GM12801 (cell line): Measurements from ENCODE around the gene TSPAN15.

ENCODE experiments used
- TF ChIP-seq, protein P1 (sequence below): IDR thresholded peaks from one replicate; pipeline ENCODE4 v1.5.1; 2011; ENCODE audit warnings: control low read depth; ENCODE audit not compliant: insufficient read length; ENCODE audit errors: extremely low read depth

The TSPAN15 gene

DNA sequence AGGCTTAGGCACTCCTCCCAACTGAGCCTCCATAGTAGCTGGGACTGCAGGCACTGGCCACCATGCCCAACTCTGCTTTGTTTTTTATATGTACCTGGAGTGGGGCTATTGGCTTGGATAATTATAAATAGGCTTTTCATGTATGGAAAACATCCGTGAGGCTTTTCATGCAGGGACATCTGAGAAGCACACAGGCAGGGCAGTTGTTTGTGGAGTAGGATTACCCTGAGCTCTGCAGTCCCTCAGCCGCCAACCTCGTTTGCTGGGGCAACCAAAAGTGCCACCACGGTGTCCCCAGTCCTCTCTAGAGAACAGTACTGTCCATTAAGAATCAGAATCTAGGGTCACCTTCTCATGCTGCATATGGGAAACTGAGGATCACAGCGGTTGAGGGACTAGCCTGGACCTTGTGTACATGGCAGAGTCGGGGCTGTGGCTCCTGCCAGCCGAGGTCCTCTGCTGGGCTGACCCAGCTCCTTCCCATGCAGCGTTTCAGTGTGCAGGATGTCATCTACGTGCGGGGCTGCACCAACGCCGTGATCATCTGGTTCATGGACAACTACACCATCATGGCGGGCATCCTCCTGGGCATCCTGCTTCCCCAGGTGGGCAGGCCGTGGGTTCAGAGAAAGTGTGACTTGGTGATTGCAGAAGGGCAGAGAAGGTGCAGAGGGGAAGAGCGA, 54.5 kb downstream of the TSPAN15 start:
- TF ChIP-seq, protein P1, sequence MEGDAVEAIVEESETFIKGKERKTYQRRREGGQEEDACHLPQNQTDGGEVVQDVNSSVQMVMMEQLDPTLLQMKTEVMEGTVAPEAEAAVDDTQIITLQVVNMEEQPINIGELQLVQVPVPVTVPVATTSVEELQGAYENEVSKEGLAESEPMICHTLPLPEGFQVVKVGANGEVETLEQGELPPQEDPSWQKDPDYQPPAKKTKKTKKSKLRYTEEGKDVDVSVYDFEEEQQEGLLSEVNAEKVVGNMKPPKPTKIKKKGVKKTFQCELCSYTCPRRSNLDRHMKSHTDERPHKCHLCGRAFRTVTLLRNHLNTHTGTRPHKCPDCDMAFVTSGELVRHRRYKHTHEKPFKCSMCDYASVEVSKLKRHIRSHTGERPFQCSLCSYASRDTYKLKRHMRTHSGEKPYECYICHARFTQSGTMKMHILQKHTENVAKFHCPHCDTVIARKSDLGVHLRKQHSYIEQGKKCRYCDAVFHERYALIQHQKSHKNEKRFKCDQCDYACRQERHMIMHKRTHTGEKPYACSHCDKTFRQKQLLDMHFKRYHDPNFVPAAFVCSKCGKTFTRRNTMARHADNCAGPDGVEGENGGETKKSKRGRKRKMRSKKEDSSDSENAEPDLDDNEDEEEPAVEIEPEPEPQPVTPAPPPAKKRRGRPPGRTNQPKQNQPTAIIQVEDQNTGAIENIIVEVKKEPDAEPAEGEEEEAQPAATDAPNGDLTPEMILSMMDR = no peak

- TF ChIP-seq, protein P1 = no peak
These were observed 55.2 kb downstream of the TSPAN15 start for GRCh38 chr10:69506487-69506833.

- TF ChIP-seq, protein P1 = no peak
These were observed 55.8 kb downstream of the TSPAN15 start for GRCh38 chr10:69506834-69507713.

- TF ChIP-seq, protein P1 = no peak
These were observed 57.6 kb downstream of the TSPAN15 start for GRCh38 chr10:69508738-69509340.

DNA sequence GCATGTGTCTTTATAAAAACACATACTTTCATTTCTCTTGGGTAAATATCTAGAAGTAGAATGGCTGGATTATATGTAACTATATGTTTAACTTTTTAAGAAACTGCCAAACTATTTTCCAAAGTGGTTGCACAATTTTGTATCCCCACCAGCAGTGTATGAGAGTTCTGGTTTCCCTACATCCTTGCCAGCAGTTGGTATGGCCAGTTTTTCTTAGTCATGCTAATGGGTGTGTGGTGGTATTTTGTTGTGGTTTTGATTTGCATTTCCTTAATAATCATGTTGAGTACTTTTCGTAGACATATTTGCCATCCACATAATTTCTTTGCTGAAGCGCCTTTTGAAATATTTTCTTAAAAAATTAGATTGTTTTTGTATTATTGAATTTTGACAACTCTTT, 61.6 kb downstream of the TSPAN15 start:
- TF ChIP-seq, protein P1 = no peak

- TF ChIP-seq, protein P1 = no peak
These were observed 62.4 kb downstream of the TSPAN15 start for GRCh38 chr10:69513617-69514016.

- TF ChIP-seq, protein P1 = no peak
These were observed 64.5 kb downstream of the TSPAN15 start for GRCh38 chr10:69515699-69516259.
